Psoas muscle (tissue), 8 donors: Measurements from ENCODE around the gene FGR. TPM values are rescaled to one million over a fixed set of nuclear protein-coding genes. Genes with fewer than 3 reads are reported as not detected.
A peak's percentile ranks its signal among the peaks of the same experiment; 100 is the strongest.

Experiments
- ATAC-seq, 4 donors: fragments of 200-7000 bp; cut with Tn5 transposase; one replicate each; pipeline ENCODE4 v1.9.1; 2020; ENCODE audit warnings: moderate library complexity in 3 of 4, mild to moderate bottlenecking in 2 of 4
- DNase-seq, 2 donors: peaks; one replicate each; pipeline ENCODE4 v3.0.0-alpha.2; 2020
- H3K27ac ChIP-seq: fragments of 200-600 bp; one replicate; pipeline ENCODE4 v1.8.0; 2022
- H3K27me3 ChIP-seq, 3 donors: fragments of 200-600 bp in 1 of 3; one replicate each; pipeline versions ENCODE4 v1.6.1 to v1.8.0; 2013 to 2022; ENCODE audit warnings: low read length in 2 of 3, mild to moderate bottlenecking in 2 of 3, moderate library complexity in 1 of 3; ENCODE audit not compliant: insufficient read depth in 3 of 3
- H3K36me3 ChIP-seq, 2 donors: fragments of 200-600 bp in 1 of 2; one replicate each; pipeline versions ENCODE4 v1.6.1 to v1.8.0; 2013 to 2022; ENCODE audit warnings: low read depth in 1 of 2, mild to moderate bottlenecking in 1 of 2, moderate library complexity in 1 of 2; ENCODE audit not compliant: insufficient read depth in 1 of 2
- H3K4me1 ChIP-seq: fragments of 200-600 bp; one replicate; pipeline ENCODE4 v1.8.0; 2022
- H3K4me3 ChIP-seq: fragments of 200-600 bp; one replicate; pipeline ENCODE4 v1.8.0; 2022; ENCODE audit warnings: mild to moderate bottlenecking
- H3K9me3 ChIP-seq: fragments of 200-600 bp; one replicate; pipeline ENCODE4 v1.8.0; 2022
- CTCF ChIP-seq: fragments of 200-600 bp; IDR thresholded peaks from one replicate; pipeline ENCODE4 v1.8.0; 2022; ENCODE audit warnings: antibody characterized with exemption
- WGBS, 3 donors: extraction: QIAGEN DNeasy Blood & Tissue Kit; methylation state at CpG; one replicate each; pipeline versions ENCODE4 v1.1.6 to v1.1.7; 2013; 5-methylcytosine and 5-hydroxymethylcytosine counted together
- intact Hi-C, 2 donors: fragments of 100-400 bp; cut with DNase I; formaldehyde crosslinking; loops; one replicate each; pipeline versions ENCODE4 v1.11.0 to v1.14.2; 2022
- polyA plus RNA-seq, 3 donors: library from polyadenylated mRNA; stranded (reverse); fragments of 200-250 nt; gene quantifications; one replicate each; pipeline ENCODE4 v1.2.3, GENCODE V29; 2013
- total RNA-seq, 4 donors: library from RNA; stranded (reverse); fragmentation: NEBNext Ultra II Directional in 2 of 4; extraction: Animal tissue kit (Norgen Biotek cat#: 25700) in 2 of 4; gene quantifications; one replicate each; pipeline versions ENCODE4 v1.2.1 to v1.2.4, GENCODE V29; 2021 to 2023
- donor health status: healthy with polysubstance abuse.
- donor health status: DM: no; HTN: no; CAD: no; lungs with moderate emphysema.
- donor health status: Bipolar disorder and iron deficiency.
- donor health status: healthy.
- donor health status: DM: yes; HTN: yes; CAD: no.
- donor health status: DM: no; HTN: no; CAD: no.
- donor health status: DM: no; HTN: no; CAD: no.
- donor health status: DM: yes; HTN: yes; CAD: no.

The FGR gene
- total and polyA plus RNA-seq, 7 donors = 1.3 to 3.8 (median 2.8) TPM

- H3K27ac ChIP-seq = peak overlapping the region; percentile 41
- DNase-seq = peak; percentile 58 to 74
- no peaks in the 10 kb centered on the region for H3K36me3 ChIP-seq
- peak; percentile 39 to 62 (median 46) for ATAC-seq
- intact Hi-C loops = no loop called here
- TF ChIP-seq CTCF = no peak
- 6 to 10% (median 8%) methylated on average over 30 to 63 of the region's 63 CpGs for WGBS, 3 donors
- H3K4me3 ChIP-seq = peak overlapping the region; percentile 60
- H3K9me3 ChIP-seq = no peaks in the 10 kb centered on the region
- H3K4me1 ChIP-seq = peaks cover 6% of the 10 kb centered on the region
- peaks cover 0 to 15% (median 7%) of the 10 kb centered on the region in 3 donors for H3K27me3 ChIP-seq
These were observed 604 bp downstream of the FGR start for GRCh38 chr1:27634177-27634984.

- ATAC-seq (no peak), DNase-seq (no peak)
- no peaks in the 10 kb centered on the region for H3K9me3 ChIP-seq
- peak overlapping the region; percentile 41 for H3K27ac ChIP-seq
- WGBS, 3 donors = 29 to 40% (median 30%) methylated on average over 14 to 17 of the region's 17 CpGs
- peaks cover 0 to 15% (median 7%) of the 10 kb centered on the region in 3 donors for H3K27me3 ChIP-seq
- intact Hi-C loops = no loop called here
- no peak for TF ChIP-seq CTCF
- peak overlapping the region; percentile 60 for H3K4me3 ChIP-seq
- no peaks in the 10 kb centered on the region for H3K36me3 ChIP-seq
- H3K4me1 ChIP-seq = peaks cover 8% of the 10 kb centered on the region
These were observed 1.3 kb downstream of the FGR start for GRCh38 chr1:27633640-27634176.

GRCh38 chr1:27633298-27633610, 1.7 kb downstream of the FGR start:
- intact Hi-C loops = no loop called here
- no peak for TF ChIP-seq CTCF
- Histone ChIP-seq H3K4me3 (peak overlapping the region; percentile 60), H3K4me1 (peaks cover 8% of the 10 kb centered on the region), H3K27me3 (peaks cover 0 to 15% (median 7%) of the 10 kb centered on the region in 3 donors), H3K27ac (peak overlapping the region; percentile 41), H3K36me3 (no peaks in the 10 kb centered on the region), H3K9me3 (no peaks in the 10 kb centered on the region)
- ATAC-seq (no peak), DNase-seq (no peak)
- 74 to 81% (median 77%) methylated on average over 5 of the region's 5 CpGs for WGBS, 3 donors

GRCh38 chr1:27632387-27633297, 2.3 kb downstream of the FGR start:
- ATAC-seq = no peak
- Histone ChIP-seq H3K4me1 (peaks cover 8% of the 10 kb centered on the region), H3K9me3 (no peaks in the 10 kb centered on the region), H3K27ac (peak overlapping the region; percentile 50), H3K36me3 (no peaks in the 10 kb centered on the region), H3K27me3 (peaks cover 0 to 15% (median 7%) of the 10 kb centered on the region in 3 donors), H3K4me3 (no peak overlapping the region)
- WGBS, 3 donors = 67 to 78% (median 77%) methylated on average over 14 of the region's 14 CpGs
- DNase-seq = no peak
- no peak for TF ChIP-seq CTCF
- intact Hi-C loops = no loop called here
